ENCODE measurements around the gene AXIN1. TPM values are rescaled to one million over a fixed set of nuclear protein-coding genes. Genes with fewer than 3 reads are reported as not detected.

Gene AXIN1
- total and polyA plus RNA-seq, 2 donors (not counting 3 experiments of a cell fraction or from before 2014, with no cell fraction given), result 8.3 to 21.9 TPM

DNA sequence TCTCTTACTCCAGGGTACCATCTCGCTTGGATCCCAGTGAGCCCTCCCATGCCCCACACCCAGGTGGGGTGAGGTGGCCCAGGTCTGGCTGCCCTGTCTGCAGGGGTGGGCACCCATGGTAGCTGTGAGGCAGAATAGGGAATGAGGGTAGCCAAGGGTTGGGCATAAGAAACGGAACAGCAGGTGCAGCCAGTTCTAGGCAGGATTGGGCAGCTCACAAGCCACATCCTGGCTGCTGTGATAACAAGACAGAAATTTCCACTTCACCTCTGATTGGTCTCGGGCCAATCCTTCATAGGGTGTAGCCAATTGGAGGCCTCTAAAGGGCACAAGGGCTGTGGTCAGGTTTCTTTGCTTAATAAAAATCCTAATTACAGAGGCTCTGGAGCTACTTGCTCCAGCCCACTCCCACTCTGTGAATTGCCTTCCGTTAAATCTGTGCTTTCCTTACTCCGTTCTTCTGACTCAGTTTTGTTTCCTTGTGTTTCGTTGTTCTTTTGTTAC lies 73.6 kb downstream of the AXIN1 start:
- intact Hi-C loops (cut with micrococcal nuclease), result no loop called here
- TF ChIP-seq POLR2A (IDR thresholded peaks at IDR 0.05; ENCODE audit: low read depth, low read length) (no peak), EZH2 (IDR thresholded peaks at IDR 0.05; ENCODE audit: borderline replicate concordance, low read depth, low read length, severe bottlenecking) (no peak), JUN (IDR thresholded peaks at IDR 0.05; ENCODE audit: borderline replicate concordance, insufficient read depth, insufficient read length, low read depth) (no peak), POLR2AphosphoS5 (IDR thresholded peaks at IDR 0.05; ENCODE audit: insufficient read depth, low read depth, low read length) (no peak), FOS (IDR thresholded peaks at IDR 0.05; ENCODE audit: borderline replicate concordance, insufficient read depth, low read length) (no peak), MYC (IDR thresholded peaks at IDR 0.05; ENCODE audit: low read depth, low read length) (no peak), GATA2 (IDR thresholded peaks at IDR 0.05; ENCODE audit: insufficient read depth, insufficient read length, low read depth, low read length) (no peak)
- TF ChIP-seq, protein P1, sequence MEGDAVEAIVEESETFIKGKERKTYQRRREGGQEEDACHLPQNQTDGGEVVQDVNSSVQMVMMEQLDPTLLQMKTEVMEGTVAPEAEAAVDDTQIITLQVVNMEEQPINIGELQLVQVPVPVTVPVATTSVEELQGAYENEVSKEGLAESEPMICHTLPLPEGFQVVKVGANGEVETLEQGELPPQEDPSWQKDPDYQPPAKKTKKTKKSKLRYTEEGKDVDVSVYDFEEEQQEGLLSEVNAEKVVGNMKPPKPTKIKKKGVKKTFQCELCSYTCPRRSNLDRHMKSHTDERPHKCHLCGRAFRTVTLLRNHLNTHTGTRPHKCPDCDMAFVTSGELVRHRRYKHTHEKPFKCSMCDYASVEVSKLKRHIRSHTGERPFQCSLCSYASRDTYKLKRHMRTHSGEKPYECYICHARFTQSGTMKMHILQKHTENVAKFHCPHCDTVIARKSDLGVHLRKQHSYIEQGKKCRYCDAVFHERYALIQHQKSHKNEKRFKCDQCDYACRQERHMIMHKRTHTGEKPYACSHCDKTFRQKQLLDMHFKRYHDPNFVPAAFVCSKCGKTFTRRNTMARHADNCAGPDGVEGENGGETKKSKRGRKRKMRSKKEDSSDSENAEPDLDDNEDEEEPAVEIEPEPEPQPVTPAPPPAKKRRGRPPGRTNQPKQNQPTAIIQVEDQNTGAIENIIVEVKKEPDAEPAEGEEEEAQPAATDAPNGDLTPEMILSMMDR (IDR thresholded peaks at IDR 0.05; ENCODE audit: extremely low read depth in 1 of 2, insufficient read depth in 1 of 2, low read depth in 1 of 2, low read length in 2 of 2), result no peak
- TF ChIP-seq, protein P2, sequence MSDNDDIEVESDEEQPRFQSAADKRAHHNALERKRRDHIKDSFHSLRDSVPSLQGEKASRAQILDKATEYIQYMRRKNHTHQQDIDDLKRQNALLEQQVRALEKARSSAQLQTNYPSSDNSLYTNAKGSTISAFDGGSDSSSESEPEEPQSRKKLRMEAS (IDR thresholded peaks at IDR 0.05; ENCODE audit: insufficient read depth, insufficient read length), result no peak
- POLR2A ChIA-PET, result no interaction called here

More for the DNA sequence above, 73.6 kb downstream of the AXIN1 start:
- H3K27ac ChIP-seq (ENCODE audit: insufficient read depth, low read depth, low read length), result no peak overlapping the region
- no peak overlapping the region for H2AFZ ChIP-seq (ENCODE audit: low read depth, low read length)
- no peaks in the 10 kb centered on the region for H3K9me3 ChIP-seq (replicated peaks; ENCODE audit: control insufficient read depth, insufficient read depth, low read length)
- peaks cover 3% of the 10 kb centered on the region for H3K4me1 ChIP-seq (ENCODE audit: control insufficient read depth, extremely low read depth, insufficient read depth, low read length)
- H3K27me3 ChIP-seq (ENCODE audit: control insufficient read depth in 2 of 2, insufficient read depth in 2 of 2, low read length in 2 of 2), result peaks cover 4% of the 10 kb centered on the region in 2 experiments
- H3K9ac ChIP-seq (replicated peaks; ENCODE audit: extremely low read depth, insufficient read depth, low read length), result no peak overlapping the region
- H3K4me3 ChIP-seq (replicated peaks in 1 of 3; ENCODE audit: insufficient read depth in 1 of 3, low read depth in 1 of 3, low read length in 3 of 3), result no peak overlapping the region
- dilution Hi-C loops (cut with MboI; ENCODE audit: extremely low pct_ligation_motif_present, low sequenced_read_pairs), result no loop called here
- H3K4me2 ChIP-seq (ENCODE audit: insufficient read depth, low read length), result no peak overlapping the region
- no peaks in the 10 kb centered on the region for H3K79me2 ChIP-seq (ENCODE audit: control insufficient read depth, insufficient read depth, low read length)
- H4K20me1 ChIP-seq (replicated peaks; ENCODE audit: control insufficient read depth, extremely low read depth, insufficient read depth, low read length), result no peaks in the 10 kb centered on the region
- H3K36me3 ChIP-seq (ENCODE audit: control insufficient read depth in 2 of 2, extremely low read depth in 1 of 2, insufficient read depth in 2 of 2, low read length in 2 of 2), result no peaks in the 10 kb centered on the region
- DNase-seq (ENCODE audit: low read depth, low spot score) (peak; percentile 39), FAIRE-seq (peak; percentile 63)
- no peaks in the 10 kb centered on the region for H3K9me1 ChIP-seq (replicated peaks; ENCODE audit: control insufficient read depth, extremely low read depth, insufficient read depth, low read length)
- CTCF ChIA-PET, result interaction anchor here (0.7 to 1.0 kb wide), 2 partner anchors 73 to 84 kb away, joined by 3 read pairs; no protein-coding TSS in a partner anchor
- BruUV-seq (replicated peaks), result no TSS peak

Data from endothelial cell of umbilical vein (primary cell).